Endothelial cell of umbilical vein (primary cell): ENCODE results near the gene KCTD14. TPM values are rescaled to one million over a fixed set of nuclear protein-coding genes. Genes with fewer than 3 reads are reported as not detected.

ENCODE experiments used
- BruUV-seq: library from RNA; stranded (reverse); fragments of 400-500 nt; replicated peaks from 2 replicates; lab custom pipeline; 2021; lab: Mats Ljungman, UMichigan
- CTCF ChIA-PET: fragments of 300-600, 350-600 bp; sonication (Branson Sonifier 250); formaldehyde crosslinking; loops from one replicate; lab custom pipeline; 2021; ENCODE audit warnings: antibody characterized with exemption, inconsistent platforms; lab: Charles Lee
- POLR2A ChIA-PET: fragments of 300-600, 350-600 bp; sonication (Branson Sonifier 250); formaldehyde crosslinking; loops from one replicate; lab custom pipeline; 2021; ENCODE audit warnings: antibody characterized with exemption, inconsistent platforms; lab: Charles Lee
- DNase-seq: peaks from one replicate; pipeline ENCODE4 v3.0.0-alpha.2; 2011; ENCODE audit warnings: low read depth, low spot score
- FAIRE-seq: peaks from 2 replicates; lab custom pipeline; 2011; peaks lifted over from hg19 to GRCh38; lab: Jason Lieb, UNC
- H2AFZ ChIP-seq: 2 replicates; pipeline ENCODE4 v1.6.0; 2012; ENCODE audit warnings: low read depth, low read length, control low read depth, inconsistent platforms
- H3K27ac ChIP-seq: 2 replicates; pipeline ENCODE4 v1.5.1; 2011; ENCODE audit warnings: low read depth, mild to moderate bottlenecking, control low read depth, low read length, moderate library complexity; ENCODE audit not compliant: insufficient read depth
- H3K27me3 ChIP-seq, 2 experiments: 2 replicates each; pipeline versions ENCODE4 v1.6.0 to v1.6.1; 2011; ENCODE audit warnings: low read length in 2 of 2, mixed read lengths in 1 of 2; ENCODE audit not compliant: control insufficient read depth in 2 of 2, insufficient read depth in 2 of 2
- H3K36me3 ChIP-seq, 2 experiments: 2 replicates in 1 of 2; 3 replicates in 1 of 2; pipeline ENCODE4 v1.5.1; 2011; ENCODE audit warnings: low read length in 2 of 2, mild to moderate bottlenecking in 1 of 2, moderate library complexity in 1 of 2; ENCODE audit not compliant: control insufficient read depth in 2 of 2, insufficient read depth in 2 of 2; ENCODE audit errors: extremely low read depth in 1 of 2
- H3K4me1 ChIP-seq: 3 replicates; pipeline ENCODE4 v1.5.1; 2011; ENCODE audit warnings: mild to moderate bottlenecking, low read length; ENCODE audit not compliant: control insufficient read depth, insufficient read depth; ENCODE audit errors: extremely low read depth
- H3K4me2 ChIP-seq: 2 replicates; pipeline ENCODE4 v1.6.1; 2011; ENCODE audit warnings: low read length, control low read depth, mixed read lengths; ENCODE audit not compliant: insufficient read depth
- H3K4me3 ChIP-seq, 3 experiments: fragments of 200-600 bp in 1 of 3; sonication (generic), shearing (Covaris generic) in 1 of 3; replicated peaks in 1 of 3; 2 replicates each; pipeline ENCODE4 v1.5.1; 2011 to 2016; ENCODE audit warnings: control low read depth in 3 of 3, low read length in 3 of 3, mild to moderate bottlenecking in 2 of 3, inconsistent platforms in 1 of 3, low read depth in 1 of 3, moderate library complexity in 1 of 3; ENCODE audit not compliant: insufficient read depth in 1 of 3
- H3K79me2 ChIP-seq: 2 replicates; pipeline ENCODE4 v1.6.0; 2012; ENCODE audit warnings: low read length, inconsistent platforms; ENCODE audit not compliant: control insufficient read depth, insufficient read depth
- H3K9ac ChIP-seq: replicated peaks from 2 replicates; pipeline ENCODE3; 2011; ENCODE audit warnings: low read length, control low read depth; ENCODE audit not compliant: insufficient read depth; ENCODE audit errors: extremely low read depth
- H3K9me1 ChIP-seq: replicated peaks from 3 replicates; pipeline ENCODE4 v1.6.0; 2011; ENCODE audit warnings: mild to moderate bottlenecking, low read length; ENCODE audit not compliant: control insufficient read depth, insufficient read depth; ENCODE audit errors: extremely low read depth
- H3K9me3 ChIP-seq: replicated peaks from 2 replicates; pipeline ENCODE4 v1.5.1; 2012; ENCODE audit warnings: low read length, inconsistent platforms; ENCODE audit not compliant: control insufficient read depth, insufficient read depth
- H4K20me1 ChIP-seq: replicated peaks from 2 replicates; pipeline ENCODE3; 2011; ENCODE audit warnings: mild to moderate bottlenecking, low read length; ENCODE audit not compliant: control insufficient read depth, insufficient read depth; ENCODE audit errors: extremely low read depth
- CTCF ChIP-seq, 2 donors: IDR thresholded peaks; 1 replicate in 1 of 2; 2 replicates in 1 of 2; pipeline ENCODE4 v1.5.1; 2011; ENCODE audit warnings: low read length in 2 of 2, mild to moderate bottlenecking in 2 of 2, moderate library complexity in 2 of 2, control low read depth in 1 of 2, inconsistent platforms in 1 of 2, low read depth in 1 of 2; ENCODE audit not compliant: insufficient read depth in 1 of 2; ENCODE audit errors: extremely low read depth in 1 of 2
- EZH2 ChIP-seq: IDR thresholded peaks from 2 replicates; pipeline ENCODE4 v1.6.1; 2012; ENCODE audit warnings: borderline replicate concordance, low read depth, mild to moderate bottlenecking, moderate library complexity, low read length, inconsistent platforms; ENCODE audit not compliant: severe bottlenecking
- FOS ChIP-seq: IDR thresholded peaks from 2 replicates; pipeline ENCODE4 v1.6.1; 2011; ENCODE audit warnings: mild to moderate bottlenecking, low read length, moderate library complexity, borderline replicate concordance; ENCODE audit not compliant: insufficient read depth
- GATA2 ChIP-seq: IDR thresholded peaks from 2 replicates; pipeline ENCODE4 v1.7.0; 2011; ENCODE audit warnings: low read depth, mild to moderate bottlenecking, moderate library complexity, mixed read lengths, low read length; ENCODE audit not compliant: insufficient read length, insufficient read depth
- JUN ChIP-seq: IDR thresholded peaks from 2 replicates; pipeline ENCODE4 v1.6.1; 2011; ENCODE audit warnings: borderline replicate concordance, low read depth; ENCODE audit not compliant: insufficient read length, insufficient read depth
- MYC ChIP-seq: IDR thresholded peaks from one replicate; pipeline ENCODE4 v1.6.1; 2011; ENCODE audit warnings: mild to moderate bottlenecking, low read depth, low read length
- POLR2A ChIP-seq: IDR thresholded peaks from 2 replicates; pipeline ENCODE4 v1.6.1; 2012; ENCODE audit warnings: low read depth, mild to moderate bottlenecking, control low read depth, low read length
- POLR2AphosphoS5 ChIP-seq: IDR thresholded peaks from 2 replicates; pipeline ENCODE4 v1.6.1; 2012; ENCODE audit warnings: low read depth, mild to moderate bottlenecking, control low read depth, low read length, moderate library complexity; ENCODE audit not compliant: insufficient read depth
- dilution Hi-C: fragments of 300-500 bp; cut with MboI; formaldehyde crosslinking; loops from one replicate; pipeline ENCODE4 v1.15.0; 2019; ENCODE audit warnings: low sequenced_read_pairs; ENCODE audit not compliant: extremely low pct_ligation_motif_present
- intact Hi-C: fragments of 100-400 bp; cut with micrococcal nuclease; formaldehyde crosslinking; loops from one replicate; pipeline ENCODE4 v1.10.0; 2022
- polyA plus RNA-seq, 4 experiments: library from polyadenylated mRNA; depleted of rRNA in 3 of 4; stranded (reverse) in 3 of 4; unstranded in 1 of 4; fragments of >200 nt; gene quantifications; 2 replicates each; pipeline versions ENCODE4 v1.2.1 to v1.2.3, GENCODE V29; 2011 to 2012; ENCODE audit warnings: missing spikeins in 1 of 4
- total RNA-seq: library from RNA; stranded (reverse); gene quantifications from 2 replicates; pipeline ENCODE4 v1.2.3, GENCODE V29; 2021
- TF ChIP-seq, protein P1 (sequence below): IDR thresholded peaks from 2 replicates; pipeline ENCODE4 v1.6.1; 2011; ENCODE audit not compliant: insufficient read depth, insufficient read length

The KCTD14 gene
- total and polyA plus RNA-seq, 2 donors (not counting 3 experiments of a cell fraction or from before 2014, with no cell fraction given), result 0.57 to 1.8 TPM

GRCh38 chr11:78020246-78020645 is 2.8 kb downstream of the KCTD14 start:
- no peaks in the 10 kb centered on the region for H3K9me1 ChIP-seq
- POLR2A ChIA-PET, result no interaction called here
- H3K4me1 ChIP-seq, result peaks cover 5% of the 10 kb centered on the region
- DNase-seq (no peak), FAIRE-seq (no peak)
- CTCF ChIA-PET, result interaction anchor here (0.7 to 3.4 kb wide), 6 partner anchors 8 to 26 kb away, joined by 3 to 12 read pairs (median 6); no protein-coding TSS in a partner anchor
- TF ChIP-seq MYC (no peak), POLR2A (no peak), CTCF (IDR thresholded peaks at IDR 0.05; ENCODE audit: extremely low read depth in 1 of 2, insufficient read depth in 1 of 2, low read depth in 1 of 2, low read length in 2 of 2) (no peak), GATA2 (no peak), FOS (no peak), EZH2 (no peak), POLR2AphosphoS5 (no peak), JUN (no peak)
- TF ChIP-seq, protein P1, sequence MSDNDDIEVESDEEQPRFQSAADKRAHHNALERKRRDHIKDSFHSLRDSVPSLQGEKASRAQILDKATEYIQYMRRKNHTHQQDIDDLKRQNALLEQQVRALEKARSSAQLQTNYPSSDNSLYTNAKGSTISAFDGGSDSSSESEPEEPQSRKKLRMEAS, result no peak
- no peaks in the 10 kb centered on the region for H3K27me3 ChIP-seq
- H3K9ac ChIP-seq, result no peak overlapping the region
- H3K9me3 ChIP-seq, result no peaks in the 10 kb centered on the region
- H4K20me1 ChIP-seq, result no peaks in the 10 kb centered on the region
- H3K79me2 ChIP-seq, result no peaks in the 10 kb centered on the region
- H3K4me2 ChIP-seq, result no peak overlapping the region
- H2AFZ ChIP-seq, result no peak overlapping the region
- BruUV-seq, result no TSS peak
- H3K27ac ChIP-seq, result no peak overlapping the region
- dilution Hi-C loops, result no loop called here
- no peaks in the 10 kb centered on the region for H3K36me3 ChIP-seq
- intact Hi-C loops, result no loop called here
- H3K4me3 ChIP-seq, result no peak overlapping the region
